ENCODE data around the gene CENPT.

Gene CENPT

DNA sequence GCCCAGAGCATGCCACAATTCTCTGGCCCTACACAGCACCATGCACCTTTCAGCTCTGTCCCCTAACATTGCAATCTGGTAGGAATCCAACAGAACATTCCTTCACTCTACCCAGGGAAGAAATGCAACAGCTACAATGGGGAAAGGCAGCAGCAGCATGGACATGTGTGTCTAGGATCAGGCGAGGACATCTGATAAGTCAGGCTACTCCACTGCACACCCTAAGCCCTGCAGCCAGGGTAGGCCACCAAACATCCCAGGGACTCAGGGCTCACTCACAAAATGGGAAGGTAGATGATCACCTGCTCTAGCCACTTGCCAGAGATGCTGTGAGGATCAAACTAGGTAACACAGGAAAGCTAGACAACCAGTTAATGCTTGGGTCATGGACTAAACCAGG lies 46.3 kb downstream of the CENPT start:
- Histone ChIP-seq H2BK12ac (ENCODE audit: low read length) (no peak overlapping the region), H3K4me2 (ENCODE audit: insufficient read depth, low read length, poor library complexity, severe bottlenecking) (no peak overlapping the region), H2AFZ (ENCODE audit: low read length) (no peak overlapping the region), H3K23ac (ENCODE audit: low read depth, low read length, poor library complexity) (no peak overlapping the region), H3K4me1 (ENCODE audit: control insufficient read depth in 2 of 2, insufficient read depth in 1 of 2, low read depth in 1 of 2, low read length in 2 of 2) (peaks cover 6 to 8% of the 10 kb centered on the region in 2 donors), H2AK5ac (ENCODE audit: low read depth, low read length) (no peak overlapping the region), H3K27ac (replicated peaks; ENCODE audit: low read length) (no peak overlapping the region), H3K4ac (ENCODE audit: low read length) (no peak overlapping the region), H2BK120ac (ENCODE audit: low read depth, low read length) (no peak overlapping the region), H4K91ac (ENCODE audit: low read depth, low read length, poor library complexity) (no peak overlapping the region), H3K9ac (ENCODE audit: low read depth, low read length, poor library complexity) (no peak overlapping the region), H2BK5ac (ENCODE audit: low read length) (no peak overlapping the region), H3K14ac (ENCODE audit: low read length) (no peak overlapping the region), H3K9me3 (replicated peaks in 1 of 2; ENCODE audit: control insufficient read depth in 2 of 2, insufficient read depth in 1 of 2, low read depth in 1 of 2, low read length in 2 of 2) (peaks cover 0 to 2% of the 10 kb centered on the region in 2 donors), H3K27me3 (ENCODE audit: control insufficient read depth in 3 of 3, insufficient read depth in 3 of 3, low read depth in 1 of 3, low read length in 3 of 3) (no peaks in the 10 kb centered on the region), H3K36me3 (replicated peaks in 1 of 2; ENCODE audit: control insufficient read depth in 2 of 2, insufficient read depth in 2 of 2, low read length in 2 of 2) (peaks cover 22 to 76% of the 10 kb centered on the region in 2 donors), H3K79me1 (ENCODE audit: low read depth, low read length) (peaks cover 16% of the 10 kb centered on the region), H2BK15ac (ENCODE audit: low read length) (no peak overlapping the region), H3K4me3 (ENCODE audit: low read length in 2 of 2) (no peak overlapping the region), H4K8ac (ENCODE audit: low read depth, low read length) (no peak overlapping the region), H3K18ac (ENCODE audit: low read length) (no peak overlapping the region)
- no CpG with 5 or more reads among the region's 1 CpG for WGBS, 2 donors (ENCODE audit: extremely low coverage in 2 of 2, insufficient read length in 2 of 2, insufficient replicate concordance in 1 of 2)
- DNase-seq (ENCODE audit: low spot score): no peak

DNA sequence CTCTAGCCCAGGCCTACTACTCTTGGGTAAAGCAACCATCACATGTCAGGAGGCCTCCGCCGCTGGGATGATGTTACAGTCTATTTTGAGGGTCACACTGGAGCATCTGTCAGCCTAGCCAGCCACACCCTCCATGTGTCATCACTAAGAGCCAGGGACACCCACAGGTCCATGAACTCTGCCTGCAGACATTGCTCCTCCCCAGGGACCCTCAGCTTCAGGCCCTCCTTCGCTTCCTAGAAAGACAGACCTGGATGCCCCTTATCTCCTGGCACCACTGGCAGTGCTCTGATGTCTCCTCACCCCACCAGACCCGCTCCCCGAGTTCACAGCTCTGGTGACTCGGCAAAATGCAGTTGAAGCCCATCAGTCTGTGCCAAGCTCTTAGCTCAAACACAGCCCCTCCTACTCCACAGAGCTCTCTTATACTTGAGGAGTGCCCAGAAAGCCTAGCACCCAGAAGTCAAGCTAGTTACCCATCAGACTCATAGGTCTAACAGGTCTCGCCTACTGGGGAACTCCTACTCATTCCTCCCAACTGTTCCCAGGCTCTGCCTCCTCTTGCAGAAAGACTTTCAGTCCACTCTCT lies 47.1 kb downstream of the CENPT start:
- WGBS, 2 donors (ENCODE audit: extremely low coverage in 2 of 2, insufficient read length in 2 of 2, insufficient replicate concordance in 1 of 2): no CpG with 5 or more reads among the region's 7 CpGs
- no peak for DNase-seq (ENCODE audit: low spot score)
- H2AK5ac ChIP-seq (ENCODE audit: low read depth, low read length): no peak overlapping the region
- no peak overlapping the region for H2BK120ac ChIP-seq (ENCODE audit: low read depth, low read length)
- no peak overlapping the region for H4K91ac ChIP-seq (ENCODE audit: low read depth, low read length, poor library complexity)
- H2BK15ac ChIP-seq (ENCODE audit: low read length): no peak overlapping the region
- no peak overlapping the region for H3K4me2 ChIP-seq (ENCODE audit: insufficient read depth, low read length, poor library complexity, severe bottlenecking)
- peaks cover 4 to 5% of the 10 kb centered on the region in 2 donors for H3K4me1 ChIP-seq (ENCODE audit: control insufficient read depth in 2 of 2, insufficient read depth in 1 of 2, low read depth in 1 of 2, low read length in 2 of 2)
- H3K23ac ChIP-seq (ENCODE audit: low read depth, low read length, poor library complexity): no peak overlapping the region
- H2AFZ ChIP-seq (ENCODE audit: low read length): no peak overlapping the region
- H3K4ac ChIP-seq (ENCODE audit: low read length): no peak overlapping the region
- no peak overlapping the region for H3K9ac ChIP-seq (ENCODE audit: low read depth, low read length, poor library complexity)
- H3K79me1 ChIP-seq (ENCODE audit: low read depth, low read length): peaks cover 11% of the 10 kb centered on the region
- no peak overlapping the region for H4K8ac ChIP-seq (ENCODE audit: low read depth, low read length)
- no peaks in the 10 kb centered on the region for H3K27me3 ChIP-seq (ENCODE audit: control insufficient read depth in 3 of 3, insufficient read depth in 3 of 3, low read depth in 1 of 3, low read length in 3 of 3)
- no peak overlapping the region for H3K18ac ChIP-seq (ENCODE audit: low read length)
- H3K36me3 ChIP-seq (replicated peaks in 1 of 2; ENCODE audit: control insufficient read depth in 2 of 2, insufficient read depth in 2 of 2, low read length in 2 of 2): peaks cover 22 to 78% of the 10 kb centered on the region in 2 donors
- H2BK12ac ChIP-seq (ENCODE audit: low read length): no peak overlapping the region
- peaks cover 0 to 2% of the 10 kb centered on the region in 2 donors for H3K9me3 ChIP-seq (replicated peaks in 1 of 2; ENCODE audit: control insufficient read depth in 2 of 2, insufficient read depth in 1 of 2, low read depth in 1 of 2, low read length in 2 of 2)
- H3K27ac ChIP-seq (replicated peaks; ENCODE audit: low read length): no peak overlapping the region
- no peak overlapping the region for H2BK5ac ChIP-seq (ENCODE audit: low read length)
- no peak overlapping the region for H3K14ac ChIP-seq (ENCODE audit: low read length)
- H3K4me3 ChIP-seq (ENCODE audit: low read length in 2 of 2): no peak overlapping the region

DNA sequence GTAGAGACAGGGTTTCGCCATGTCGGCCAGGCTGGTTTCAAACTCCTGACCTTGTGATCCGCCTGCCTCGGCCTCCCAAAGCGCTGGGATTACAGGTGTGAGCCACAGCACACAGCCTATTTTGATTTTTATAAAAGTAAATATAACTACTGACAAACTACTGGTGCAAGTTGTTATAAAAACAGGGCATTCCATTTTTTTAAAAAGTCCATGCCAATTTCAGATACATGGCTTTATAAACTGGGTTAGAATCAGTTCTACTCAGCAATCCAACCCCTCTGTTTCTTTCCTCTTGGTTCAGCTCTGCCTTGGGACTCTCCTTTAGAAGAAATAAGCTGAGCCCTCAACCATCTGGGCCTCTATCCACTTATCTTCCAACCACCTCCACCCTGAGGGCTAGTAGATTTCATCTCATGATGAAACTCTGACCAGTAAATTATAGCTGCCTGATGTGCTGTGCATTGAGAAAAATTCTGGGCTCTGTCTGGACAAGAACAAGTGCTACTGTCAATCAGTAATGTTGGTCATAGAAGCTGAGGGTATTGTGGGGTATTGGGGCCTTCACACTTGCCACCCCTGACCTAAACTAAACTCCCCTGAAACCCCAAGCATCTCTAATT lies 51.3 kb downstream of the CENPT start:
- H2BK15ac ChIP-seq (ENCODE audit: low read length): no peak overlapping the region
- H3K4me1 ChIP-seq (ENCODE audit: control insufficient read depth in 2 of 2, insufficient read depth in 1 of 2, low read depth in 1 of 2, low read length in 2 of 2): no peaks in the 10 kb centered on the region
- H2AFZ ChIP-seq (ENCODE audit: low read length): no peak overlapping the region
- H4K91ac ChIP-seq (ENCODE audit: low read depth, low read length, poor library complexity): no peak overlapping the region
- H3K4me3 ChIP-seq (ENCODE audit: low read length in 2 of 2): no peak overlapping the region
- peaks cover 8% of the 10 kb centered on the region for H3K79me1 ChIP-seq (ENCODE audit: low read depth, low read length)
- no peak overlapping the region for H2BK120ac ChIP-seq (ENCODE audit: low read depth, low read length)
- H2AK5ac ChIP-seq (ENCODE audit: low read depth, low read length): no peak overlapping the region
- no peak for DNase-seq (ENCODE audit: low spot score)
- H2BK5ac ChIP-seq (ENCODE audit: low read length): no peak overlapping the region
- peaks cover 14 to 39% of the 10 kb centered on the region in 2 donors for H3K36me3 ChIP-seq (replicated peaks in 1 of 2; ENCODE audit: control insufficient read depth in 2 of 2, insufficient read depth in 2 of 2, low read length in 2 of 2)
- H3K27ac ChIP-seq (replicated peaks; ENCODE audit: low read length): no peak overlapping the region
- H3K4ac ChIP-seq (ENCODE audit: low read length): no peak overlapping the region
- no peak overlapping the region for H3K4me2 ChIP-seq (ENCODE audit: insufficient read depth, low read length, poor library complexity, severe bottlenecking)
- H3K9me3 ChIP-seq (replicated peaks in 1 of 2; ENCODE audit: control insufficient read depth in 2 of 2, insufficient read depth in 1 of 2, low read depth in 1 of 2, low read length in 2 of 2): peaks cover 0 to 2% of the 10 kb centered on the region in 2 donors
- no peak overlapping the region for H3K9ac ChIP-seq (ENCODE audit: low read depth, low read length, poor library complexity)
- no peak overlapping the region for H2BK12ac ChIP-seq (ENCODE audit: low read length)
- H3K23ac ChIP-seq (ENCODE audit: low read depth, low read length, poor library complexity): no peak overlapping the region
- no peak overlapping the region for H4K8ac ChIP-seq (ENCODE audit: low read depth, low read length)
- no CpG with 5 or more reads among the region's 5 CpGs for WGBS, 2 donors (ENCODE audit: extremely low coverage in 2 of 2, insufficient read length in 2 of 2, insufficient replicate concordance in 1 of 2)
- no peak overlapping the region for H3K14ac ChIP-seq (ENCODE audit: low read length)
- no peaks in the 10 kb centered on the region for H3K27me3 ChIP-seq (ENCODE audit: control insufficient read depth in 3 of 3, insufficient read depth in 3 of 3, low read depth in 1 of 3, low read length in 3 of 3)
- no peak overlapping the region for H3K18ac ChIP-seq (ENCODE audit: low read length)

- no peak overlapping the region for H2AK5ac ChIP-seq (ENCODE audit: low read depth, low read length)
- H2AFZ ChIP-seq (ENCODE audit: low read length): no peak overlapping the region
- H2BK12ac ChIP-seq (ENCODE audit: low read length): no peak overlapping the region
- no peak overlapping the region for H3K9ac ChIP-seq (ENCODE audit: low read depth, low read length, poor library complexity)
- H3K4me1 ChIP-seq (ENCODE audit: control insufficient read depth in 2 of 2, insufficient read depth in 1 of 2, low read depth in 1 of 2, low read length in 2 of 2): no peaks in the 10 kb centered on the region
- H3K79me1 ChIP-seq (ENCODE audit: low read depth, low read length): no peaks in the 10 kb centered on the region
- no peak overlapping the region for H3K27ac ChIP-seq (replicated peaks; ENCODE audit: low read length)
- H3K9me3 ChIP-seq (replicated peaks in 1 of 2; ENCODE audit: control insufficient read depth in 2 of 2, insufficient read depth in 1 of 2, low read depth in 1 of 2, low read length in 2 of 2): no peaks in the 10 kb centered on the region
- no peak overlapping the region for H2BK5ac ChIP-seq (ENCODE audit: low read length)
- H2BK120ac ChIP-seq (ENCODE audit: low read depth, low read length): no peak overlapping the region
- H3K36me3 ChIP-seq (replicated peaks in 1 of 2; ENCODE audit: control insufficient read depth in 2 of 2, insufficient read depth in 2 of 2, low read length in 2 of 2): peaks cover 0 to 3% of the 10 kb centered on the region in 2 donors
- H2BK15ac ChIP-seq (ENCODE audit: low read length): no peak overlapping the region
- no peak overlapping the region for H4K91ac ChIP-seq (ENCODE audit: low read depth, low read length, poor library complexity)
- no peak overlapping the region for H3K18ac ChIP-seq (ENCODE audit: low read length)
- H3K27me3 ChIP-seq (ENCODE audit: control insufficient read depth in 3 of 3, insufficient read depth in 3 of 3, low read depth in 1 of 3, low read length in 3 of 3): no peaks in the 10 kb centered on the region
- H3K23ac ChIP-seq (ENCODE audit: low read depth, low read length, poor library complexity): no peak overlapping the region
- no peak for DNase-seq (ENCODE audit: low spot score)
- no peak overlapping the region for H3K4me2 ChIP-seq (ENCODE audit: insufficient read depth, low read length, poor library complexity, severe bottlenecking)
- no peak overlapping the region for H3K4ac ChIP-seq (ENCODE audit: low read length)
- H3K4me3 ChIP-seq (ENCODE audit: low read length in 2 of 2): no peak overlapping the region
- no peak overlapping the region for H4K8ac ChIP-seq (ENCODE audit: low read depth, low read length)
- no peak overlapping the region for H3K14ac ChIP-seq (ENCODE audit: low read length)
Observed at GRCh38 chr16:67790071-67790470, 57.4 kb downstream of the CENPT start.

All from neuronal stem cell (in vitro differentiated cells).